HepG2 (cell line): ENCODE data around the gene KIAA0825. TPM values are rescaled to one million over a fixed set of nuclear protein-coding genes. Genes with fewer than 3 reads are reported as not detected.

Source experiments
- ATAC-seq: fragments of 200-7000 bp; cut with Tn5 transposase; 3 replicates; pipeline ENCODE4 v1.9.1; 2020; ENCODE audit warnings: mild to moderate bottlenecking, moderate library complexity
- BruUV-seq: library from RNA; stranded (reverse); fragments of 400-500 nt; replicated peaks from 2 replicates; lab custom pipeline; 2021; lab: Mats Ljungman, UMichigan
- CTCF ChIA-PET: fragments of 300-600 bp; formaldehyde crosslinking; extraction: SDS; loops from one replicate; lab custom pipeline; 2021; ENCODE audit warnings: low total read pairs, inconsistent platforms, low intra/inter-chr PET ratio; lab: Yijun Ruan, JAX
- POLR2A ChIA-PET: fragments of 350-600 bp; sonication (Branson Sonifier 250); formaldehyde crosslinking; loops from one replicate; lab custom pipeline; 2020; ENCODE audit warnings: antibody characterized with exemption, inconsistent platforms; lab: Yijun Ruan, JAX
- DNase-seq: peaks from one replicate; pipeline ENCODE4 v3.0.0-alpha.2; 2015; ENCODE audit warnings: low spot score
- FAIRE-seq: peaks from 3 replicates; lab custom pipeline; 2011; peaks lifted over from hg19 to GRCh38; lab: Jason Lieb, UNC
- H2AFZ ChIP-seq: one replicate; pipeline ENCODE4 v1.6.1; 2011; ENCODE audit warnings: low read length, inconsistent platforms
- H3K27ac ChIP-seq: fragments of 300-600 bp; 3 replicates; pipeline ENCODE4 v1.8.0; 2011; ENCODE audit warnings: mixed run types, mild to moderate bottlenecking, mixed read lengths, low read length, inconsistent platforms; ENCODE audit not compliant: insufficient read depth; ENCODE audit errors: extremely low read length
- H3K27me3 ChIP-seq, 2 experiments: fragments of 200-600 bp in 1 of 2; 2 replicates in 1 of 2; 3 replicates in 1 of 2; pipeline versions ENCODE4 v1.6.0 to v1.8.0; 2011; ENCODE audit warnings: low read length in 2 of 2, mild to moderate bottlenecking in 2 of 2, moderate library complexity in 2 of 2, inconsistent platforms in 1 of 2; ENCODE audit not compliant: insufficient read depth in 2 of 2, control insufficient read depth in 1 of 2
- H3K36me3 ChIP-seq, 2 experiments: fragments of 200-600 bp in 1 of 2; replicated peaks in 1 of 2; 2 replicates in 1 of 2; 3 replicates in 1 of 2; pipeline versions ENCODE4 v1.5.1 to v1.8.0; 2011; ENCODE audit warnings: low read length in 2 of 2, inconsistent platforms in 1 of 2; ENCODE audit not compliant: insufficient read depth in 2 of 2, control insufficient read depth in 1 of 2
- H3K4me1 ChIP-seq: 2 replicates; pipeline ENCODE4 v1.5.1; 2012; ENCODE audit warnings: low read length, inconsistent platforms; ENCODE audit not compliant: insufficient read depth
- H3K4me2 ChIP-seq: 2 replicates; pipeline ENCODE4 v1.6.0; 2011; ENCODE audit warnings: low read depth, low read length, inconsistent platforms
- H3K4me3 ChIP-seq, 3 experiments: fragments of 200-600 bp in 1 of 3; sonication (generic), shearing (Covaris generic) in 1 of 3; replicated peaks in 1 of 3; 2 replicates each; pipeline ENCODE4 v1.5.1; 2011 to 2016; ENCODE audit warnings: low read length in 3 of 3, inconsistent platforms in 2 of 3, low read depth in 2 of 3, mild to moderate bottlenecking in 2 of 3, control low read depth in 1 of 3, mixed read lengths in 1 of 3; ENCODE audit not compliant: insufficient read depth in 1 of 3
- H3K79me2 ChIP-seq: one replicate; pipeline ENCODE4 v1.6.1; 2011; ENCODE audit warnings: low read length, inconsistent platforms; ENCODE audit not compliant: insufficient read depth
- H3K9ac ChIP-seq: 2 replicates; pipeline ENCODE4 v1.6.0; 2011; ENCODE audit warnings: mild to moderate bottlenecking, low read depth, low read length, inconsistent platforms; ENCODE audit not compliant: insufficient read depth
- H3K9me3 ChIP-seq: 2 replicates; pipeline ENCODE4 v1.5.1; 2012; ENCODE audit warnings: mild to moderate bottlenecking, low read length
- H4K20me1 ChIP-seq: 2 replicates; pipeline ENCODE4 v1.6.0; 2011; ENCODE audit warnings: inconsistent platforms, mild to moderate bottlenecking, low read length, moderate library complexity; ENCODE audit not compliant: insufficient read depth
- CBX2 ChIP-seq, 2 experiments: fragments of 200-600 bp in 1 of 2; sonication (generic); formaldehyde crosslinking in 1 of 2; IDR thresholded peaks; 2 replicates each; pipeline versions ENCODE4 v1.7.0 to v1.8.1; 2018 to 2022; ENCODE audit warnings: low read depth in 2 of 2, low read length in 1 of 2, mild to moderate bottlenecking in 1 of 2, missing genetic modification reagents in 1 of 2
- IKZF1 ChIP-seq: fragments of 450-650 bp; IDR thresholded peaks from 2 replicates; pipeline ENCODE4 v1.7.1; 2016
- NFE2L2 ChIP-seq: fragments of 150-350 bp; IDR thresholded peaks from 2 replicates; pipeline ENCODE4 v1.6.1; 2014; ENCODE audit warnings: low read length
- NKX3-1 ChIP-seq: sonication (generic); formaldehyde crosslinking; IDR thresholded peaks from 2 replicates; pipeline ENCODE4 v1.5.0; 2020; ENCODE audit warnings: missing genetic modification reagents
- PRDM4 ChIP-seq: sonication (generic); formaldehyde crosslinking; IDR thresholded peaks from 2 replicates; pipeline ENCODE4 v1.9.0; 2021; ENCODE audit warnings: missing genetic modification reagents, borderline replicate concordance
- SETDB1 ChIP-seq: sonication (generic); formaldehyde crosslinking; IDR thresholded peaks from 2 replicates; pipeline ENCODE4 v1.5.1; 2020; ENCODE audit warnings: missing genetic modification reagents, mild to moderate bottlenecking, borderline replicate concordance
- SIN3B ChIP-seq: fragments of 150-350 bp; IDR thresholded peaks from 2 replicates; pipeline ENCODE4 v1.6.1; 2014; ENCODE audit warnings: low read length
- SP5 ChIP-seq: IDR thresholded peaks from 2 replicates; pipeline ENCODE4 v1.6.1; 2016; ENCODE audit warnings: low read depth, borderline replicate concordance
- TBX2 ChIP-seq: sonication (generic); formaldehyde crosslinking; IDR thresholded peaks from 2 replicates; pipeline ENCODE4 v1.5.0; 2020; ENCODE audit warnings: missing genetic modification reagents, mild to moderate bottlenecking, borderline replicate concordance
- XRCC5 ChIP-seq: fragments of 200-400 bp; formaldehyde crosslinking; optimal IDR thresholded peaks from 2 replicates; pipeline ENCODE3; 2017; ENCODE audit warnings: mild to moderate bottlenecking, low read length
- ZBTB1 ChIP-seq: sonication (generic); formaldehyde crosslinking; IDR thresholded peaks from 2 replicates; pipeline ENCODE4 v1.4.0; 2020; ENCODE audit warnings: missing genetic modification reagents, borderline replicate concordance
- ZC3H13 ChIP-seq: sonication (generic); formaldehyde crosslinking; IDR thresholded peaks from 2 replicates; pipeline ENCODE4 v1.8.1; 2023; ENCODE audit warnings: mild to moderate bottlenecking, missing genetic modification reagents, moderate library complexity
- ZNF20 ChIP-seq: sonication (generic); formaldehyde crosslinking; IDR thresholded peaks from 2 replicates; pipeline ENCODE4 v1.4.0; 2020; ENCODE audit warnings: mild to moderate bottlenecking, moderate library complexity, missing genetic modification reagents
- ZNF543 ChIP-seq: sonication (generic); formaldehyde crosslinking; IDR thresholded peaks from 2 replicates; pipeline ENCODE4 v1.4.0; 2020; ENCODE audit warnings: mild to moderate bottlenecking, missing genetic modification reagents
- ZNF816 ChIP-seq: sonication (generic); formaldehyde crosslinking; IDR thresholded peaks from 2 replicates; pipeline ENCODE4 v1.8.0; 2022; ENCODE audit warnings: missing genetic modification reagents, mild to moderate bottlenecking, borderline replicate concordance
- WGBS: methylation state at CpG from one replicate; pipeline ENCODE4 v1.1.6; 2017; ENCODE audit warnings: low lambda C conversion rate; 5-methylcytosine and 5-hydroxymethylcytosine counted together
- in situ Hi-C: cut with HindIII; loops from 2 replicates; pipeline ENCODE4 v1.10.0; 2017; ENCODE audit warnings: low pct_unique_long_range_greater_than_20kb; ENCODE audit not compliant: extremely low pct_ligation_motif_present
- intact Hi-C: fragments of 100-400 bp; cut with micrococcal nuclease; formaldehyde crosslinking; loops from one replicate; pipeline ENCODE4 v1.10.0; 2022; ENCODE audit not compliant: unreplicated experiment
- polyA plus RNA-seq, 8 experiments: library from polyadenylated mRNA; depleted of rRNA in 3 of 8; stranded (reverse) in 7 of 8; unstranded in 1 of 8; fragments of >200 nt; fragmentation: Illumina TruSeq in 4 of 8; extraction: Trizol in 4 of 8; gene quantifications; 2 replicates each; pipeline versions ENCODE4 v1.2.1 to v1.2.3, GENCODE V29; 2011 to 2016; ENCODE audit warnings: low read depth in 4 of 8, missing spikeins in 1 of 8, mixed read lengths in 1 of 8; ENCODE audit not compliant: insufficient read depth in 1 of 8
- total RNA-seq, 5 experiments: library from RNA; depleted of rRNA; stranded (reverse); fragments of >200 nt; fragmentation: Illumina TruSeq; extraction: Trizol; gene quantifications; 2 replicates each; pipeline ENCODE4 v1.2.3, GENCODE V29; 2016; ENCODE audit warnings: low read depth in 1 of 5

The KIAA0825 gene
- total and polyA plus RNA-seq, 2 of the 13 experiments (the other 11 are each of a cell fraction or from before 2014, with no cell fraction given), result 0.05 to 0.51 TPM

- ATAC-seq (no peak), DNase-seq (no peak)
- Histone ChIP-seq H2AFZ (no peak overlapping the region), H4K20me1 (no peaks in the 10 kb centered on the region), H3K9ac (no peak overlapping the region), H3K27me3 (no peaks in the 10 kb centered on the region), H3K79me2 (no peaks in the 10 kb centered on the region), H3K27ac (no peak overlapping the region), H3K9me3 (no peaks in the 10 kb centered on the region)
- POLR2A ChIA-PET, result no interaction called here
- 4% methylated on average over 3 of the region's 3 CpGs for WGBS
- CTCF ChIA-PET, result no interaction called here
- in situ Hi-C loops, result no loop called here
- BruUV-seq, result no TSS peak
- no peak for TF ChIP-seq NFE2L2
- TF ChIP-seq TBX2 (CRISPR knock-in tag), result no peak
- TF ChIP-seq ZNF20, result no peak
- no peak for TF ChIP-seq ZNF543 (CRISPR knock-in tag)
- TF ChIP-seq XRCC5, result no peak
- no peak for TF ChIP-seq SP5 (CRISPR knock-in tag)
- TF ChIP-seq IKZF1, result no peak
- no peak for TF ChIP-seq NKX3-1 (CRISPR knock-in tag)
- TF ChIP-seq SETDB1, result no peak
- TF ChIP-seq ZC3H13, result no peak
- TF ChIP-seq ZBTB1 (CRISPR knock-in tag), result no peak
- TF ChIP-seq ZNF816, result no peak
- no peak for TF ChIP-seq CBX2 (IDR thresholded peaks at IDR 0.05; ENCODE audit: low read depth, low read length)
- TF ChIP-seq CBX2 (CRISPR knock-in tag; IDR thresholded peaks at IDR 0.05; ENCODE audit: low read depth), result no peak
- no peak for TF ChIP-seq PRDM4 (CRISPR knock-in tag)
- TF ChIP-seq SIN3B, result no peak
- TF ChIP-seq, all 625 proteins: peak for 0
- H3K36me3 ChIP-seq, result no peaks in the 10 kb centered on the region
- H3K4me1 ChIP-seq, result no peaks in the 10 kb centered on the region
- no peak for FAIRE-seq
- intact Hi-C loops, result no loop called here
- H3K4me3 ChIP-seq, result no peak overlapping the region
- H3K4me2 ChIP-seq, result no peak overlapping the region
Observed at GRCh38 chr5:94240134-94240533, 378.3 kb downstream of the KIAA0825 start.
